BLaER1 (cell line): ENCODE results near the gene EIF6.

Source experiments
- H3K27ac ChIP-seq: shearing (Covaris generic); formaldehyde crosslinking; 2 replicates; pipeline ENCODE4 v1.8.1; 2022
- H3K27me3 ChIP-seq: shearing (Covaris generic); formaldehyde crosslinking; 2 replicates; pipeline ENCODE4 v1.8.1; 2022
- H3K36me3 ChIP-seq: shearing (Covaris generic); formaldehyde crosslinking; 2 replicates; pipeline ENCODE4 v1.8.1; 2022
- H3K4me1 ChIP-seq: shearing (Covaris generic); formaldehyde crosslinking; 2 replicates; pipeline ENCODE4 v1.8.1; 2022
- H3K4me2 ChIP-seq: shearing (Covaris generic); formaldehyde crosslinking; 2 replicates; pipeline ENCODE4 v1.8.1; 2022
- H3K4me3 ChIP-seq: shearing (Covaris generic); formaldehyde crosslinking; 2 replicates; pipeline ENCODE4 v1.8.1; 2022
- H3K9ac ChIP-seq: shearing (Covaris generic); formaldehyde crosslinking; 2 replicates; pipeline ENCODE4 v1.8.1; 2022
- H3K9me3 ChIP-seq: shearing (Covaris generic); formaldehyde crosslinking; 2 replicates; pipeline ENCODE4 v1.8.1; 2022
- H4K20me1 ChIP-seq: shearing (Covaris generic); formaldehyde crosslinking; 2 replicates; pipeline ENCODE4 v1.8.1; 2022
- Cebpa-rat ChIP-seq: shearing (Covaris generic); IDR thresholded peaks from 2 replicates; pipeline ENCODE4 v1.8.1; 2022

Gene EIF6

GRCh38 chr20:35243986-35244385 lies 40.6 kb downstream of the EIF6 start:
- H3K36me3 ChIP-seq, result no peaks in the 10 kb centered on the region
- H3K9me3 ChIP-seq, result no peaks in the 10 kb centered on the region
- H3K4me3 ChIP-seq, result no peak overlapping the region
- TF ChIP-seq Cebpa-rat, result no peak
- no peaks in the 10 kb centered on the region for H3K4me1 ChIP-seq
- no peak overlapping the region for H3K4me2 ChIP-seq
- H3K27me3 ChIP-seq, result no peaks in the 10 kb centered on the region
- no peak overlapping the region for H3K27ac ChIP-seq
- H4K20me1 ChIP-seq, result peaks cover 7% of the 10 kb centered on the region; the same call in 1 of the 2 replicates
- H3K9ac ChIP-seq, result no peak overlapping the region

- H3K27ac ChIP-seq, result no peak overlapping the region
- no peak overlapping the region for H3K4me2 ChIP-seq
- no peak for TF ChIP-seq Cebpa-rat
- no peaks in the 10 kb centered on the region for H3K36me3 ChIP-seq
- H3K9ac ChIP-seq, result no peak overlapping the region
- H3K4me1 ChIP-seq, result no peaks in the 10 kb centered on the region
- no peak overlapping the region for H3K4me3 ChIP-seq
- H4K20me1 ChIP-seq, result peaks cover 9% of the 10 kb centered on the region; the same call in 1 of the 2 replicates
- H3K9me3 ChIP-seq, result no peaks in the 10 kb centered on the region
- no peaks in the 10 kb centered on the region for H3K27me3 ChIP-seq
Measured at GRCh38 chr20:35243317-35243716, 41.3 kb downstream of the EIF6 start.

- H3K27me3 ChIP-seq, result no peaks in the 10 kb centered on the region
- H3K4me2 ChIP-seq, result no peak overlapping the region
- no peak overlapping the region for H3K9ac ChIP-seq
Measured at GRCh38 chr20:35240811-35241293, 43.7 kb downstream of the EIF6 start.

GRCh38 chr20:35240083-35240810 lies 44.3 kb downstream of the EIF6 start:
- no peaks in the 10 kb centered on the region for H3K4me1 ChIP-seq
- H3K27me3 ChIP-seq, result no peaks in the 10 kb centered on the region
- no peak overlapping the region for H3K27ac ChIP-seq
- H3K4me2 ChIP-seq, result no peak overlapping the region
- no peak overlapping the region for H3K4me3 ChIP-seq
- H3K9ac ChIP-seq, result no peak overlapping the region
- H4K20me1 ChIP-seq, result peaks cover 17% of the 10 kb centered on the region; the same call in 1 of the 2 replicates
- no peaks in the 10 kb centered on the region for H3K9me3 ChIP-seq
- peaks cover 9% of the 10 kb centered on the region; the same call in 1 of the 2 replicates for H3K36me3 ChIP-seq
- no peak for TF ChIP-seq Cebpa-rat

More at GRCh38 chr20:35240811-35241293, 43.7 kb downstream of the EIF6 start:
- Histone ChIP-seq H3K27ac (no peak overlapping the region), H3K4me3 (no peak overlapping the region), H3K36me3 (peaks cover 7% of the 10 kb centered on the region; the same call in 1 of the 2 replicates), H3K9me3 (no peaks in the 10 kb centered on the region), H3K4me1 (no peaks in the 10 kb centered on the region), H4K20me1 (peaks cover 17% of the 10 kb centered on the region; the same call in 1 of the 2 replicates)
- no peak for TF ChIP-seq Cebpa-rat

- Histone ChIP-seq H3K27me3 (no peaks in the 10 kb centered on the region), H3K4me2 (no peak overlapping the region), H3K9me3 (no peaks in the 10 kb centered on the region), H3K4me1 (no peaks in the 10 kb centered on the region), H3K9ac (no peak overlapping the region), H3K36me3 (peaks cover 9% of the 10 kb centered on the region; the same call in 1 of the 2 replicates), H3K27ac (no peak overlapping the region), H3K4me3 (no peak overlapping the region), H4K20me1 (peaks cover 25% of the 10 kb centered on the region; the same call in 1 of the 2 replicates)
- no peak for TF ChIP-seq Cebpa-rat
Measured at GRCh38 chr20:35238735-35239134, 45.8 kb downstream of the EIF6 start.

DNA sequence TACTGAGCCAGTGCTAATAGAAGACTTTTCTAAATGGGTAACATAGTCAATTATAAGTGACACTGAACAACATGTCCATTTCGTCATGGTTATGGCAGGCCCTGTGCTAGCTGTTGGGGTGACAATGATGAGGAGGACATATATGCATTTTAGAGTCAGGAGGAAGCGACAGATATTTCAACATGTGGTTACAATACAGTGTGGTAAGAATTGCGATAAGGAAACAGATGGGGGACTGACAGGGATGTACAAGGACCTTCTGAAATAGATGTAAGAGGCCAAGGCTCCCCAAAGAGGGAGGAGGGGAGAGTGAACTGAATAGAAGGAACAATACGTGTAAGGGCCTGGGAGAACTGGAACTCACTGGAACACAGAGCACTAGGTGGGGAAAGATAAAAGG lies 46.4 kb downstream of the EIF6 start:
- peaks cover 9% of the 10 kb centered on the region; the same call in 1 of the 2 replicates for H3K36me3 ChIP-seq
- peaks cover 25% of the 10 kb centered on the region; the same call in 1 of the 2 replicates for H4K20me1 ChIP-seq
- H3K4me1 ChIP-seq, result no peaks in the 10 kb centered on the region
- H3K9me3 ChIP-seq, result no peaks in the 10 kb centered on the region
- H3K27me3 ChIP-seq, result no peaks in the 10 kb centered on the region
- H3K4me3 ChIP-seq, result no peak overlapping the region
- no peak overlapping the region for H3K9ac ChIP-seq
- TF ChIP-seq Cebpa-rat, result no peak
- no peak overlapping the region for H3K27ac ChIP-seq
- H3K4me2 ChIP-seq, result no peak overlapping the region

DNA sequence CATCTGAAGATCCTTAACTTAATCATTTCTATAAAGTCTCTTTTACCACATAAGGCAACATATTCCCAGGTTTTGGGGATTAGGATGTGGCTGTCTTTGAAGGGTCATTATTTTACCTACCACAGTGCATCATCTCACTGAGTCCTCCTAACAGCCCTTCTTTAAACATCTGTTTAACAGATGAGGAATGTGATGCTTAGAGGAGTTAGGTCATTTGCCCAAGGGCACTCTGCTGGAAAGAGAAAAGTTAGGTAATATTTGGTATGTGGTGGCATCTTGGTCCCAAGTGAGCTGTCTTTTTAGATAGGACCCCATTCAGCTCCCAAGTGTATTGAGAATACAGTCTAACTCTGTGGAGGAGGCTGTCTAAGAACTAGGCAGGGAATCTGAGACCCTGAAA lies 47.1 kb downstream of the EIF6 start:
- Histone ChIP-seq H3K4me3 (no peak overlapping the region), H3K27ac (no peak overlapping the region), H3K4me1 (no peaks in the 10 kb centered on the region), H3K27me3 (no peaks in the 10 kb centered on the region), H3K4me2 (no peak overlapping the region), H3K9me3 (no peaks in the 10 kb centered on the region), H3K9ac (no peak overlapping the region), H3K36me3 (peaks cover 9% of the 10 kb centered on the region; the same call in 1 of the 2 replicates), H4K20me1 (peaks cover 30% of the 10 kb centered on the region; the same call in 1 of the 2 replicates)
- no peak for TF ChIP-seq Cebpa-rat

DNA sequence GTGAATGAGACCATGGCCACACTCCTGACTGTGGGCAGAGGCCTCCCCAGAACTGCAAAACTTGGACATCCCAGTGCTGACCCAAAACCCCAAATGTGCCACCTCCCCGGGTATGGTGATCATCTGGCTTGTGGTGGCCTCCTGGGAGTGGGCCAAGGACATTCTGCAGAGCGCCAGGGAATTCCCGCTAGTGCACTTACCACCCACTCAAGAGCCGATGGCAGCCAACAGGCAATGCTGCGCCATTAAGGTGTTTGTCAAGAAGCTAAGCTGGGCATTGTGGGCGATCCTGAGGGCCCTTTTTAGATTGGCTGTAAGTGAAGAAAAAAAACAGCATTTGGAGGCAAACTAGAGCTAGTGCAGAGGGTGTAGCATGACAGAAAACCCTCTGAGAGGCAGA lies 48.7 kb downstream of the EIF6 start:
- Histone ChIP-seq H3K4me3 (no peak overlapping the region), H4K20me1 (peaks cover 44% of the 10 kb centered on the region), H3K4me1 (no peaks in the 10 kb centered on the region), H3K36me3 (peaks cover 9% of the 10 kb centered on the region; the same call in 1 of the 2 replicates), H3K9me3 (no peaks in the 10 kb centered on the region), H3K27ac (no peak overlapping the region), H3K9ac (no peak overlapping the region), H3K4me2 (no peak overlapping the region), H3K27me3 (no peaks in the 10 kb centered on the region)
- TF ChIP-seq Cebpa-rat, result no peak

DNA sequence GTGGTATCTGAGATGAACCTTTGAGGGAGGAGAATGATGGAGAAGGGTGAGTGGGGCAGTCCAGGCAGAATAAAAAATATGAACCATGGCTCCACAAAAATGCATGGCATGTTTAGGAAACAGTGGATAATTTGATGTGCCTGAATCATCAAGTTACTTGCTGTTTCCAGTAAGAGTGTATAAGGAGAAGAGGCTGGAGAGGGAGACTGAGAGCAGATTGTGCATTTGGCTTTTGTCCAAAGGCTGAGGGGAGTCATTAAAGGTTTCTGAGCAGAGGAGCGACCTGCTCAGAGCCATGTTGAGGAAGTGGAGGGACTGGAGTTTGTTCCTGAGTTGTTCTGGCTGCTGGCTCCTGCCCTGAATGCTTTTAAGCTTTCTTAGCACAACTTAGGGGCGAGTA lies 52.0 kb downstream of the EIF6 start:
- Histone ChIP-seq H3K9me3 (peaks cover 3% of the 10 kb centered on the region; the same call in 1 of the 2 replicates), H3K27ac (no peak overlapping the region), H3K4me1 (no peaks in the 10 kb centered on the region), H3K27me3 (peaks cover 21% of the 10 kb centered on the region), H3K4me2 (no peak overlapping the region), H3K9ac (no peak overlapping the region), H3K4me3 (no peak overlapping the region), H3K36me3 (peaks cover 9% of the 10 kb centered on the region; the same call in 1 of the 2 replicates), H4K20me1 (peaks cover 59% of the 10 kb centered on the region)
- no peak for TF ChIP-seq Cebpa-rat
